Cardiac muscle cell (in vitro differentiated cells and primary cell): ENCODE measurements around the gene CD247. TPM values are rescaled to one million over a fixed set of nuclear protein-coding genes. Genes with fewer than 3 reads are reported as not detected.
A peak's percentile ranks its signal among the peaks of the same experiment; 100 is the strongest.
"Not testable (repeated sequence)": the region's sequence is repeated elsewhere in the genome, so short reads cannot be mapped to it uniquely, and the experiment has no call there.

ENCODE experiments used
- DNase-seq, 2 donors: peaks; one replicate each; pipeline versions ENCODE4 v3.0.0 to v3.0.0-alpha.2; 2010 to 2017; ENCODE audit warnings: low read depth in 1 of 2, low spot score in 1 of 2
- H3K27ac ChIP-seq: fragments of 200-600 bp; sonication (generic); 2 replicates; pipeline ENCODE4 v1.5.1; 2016
- H3K27me3 ChIP-seq: fragments of 200-600 bp; sonication (generic); 2 replicates; pipeline ENCODE4 v1.6.0; 2016; ENCODE audit warnings: control low read depth
- H3K36me3 ChIP-seq: fragments of 200-600 bp; sonication (generic); 2 replicates; pipeline ENCODE4 v1.5.1; 2016; ENCODE audit warnings: control low read depth
- H3K4me1 ChIP-seq: fragments of 200-600 bp; sonication (generic); 2 replicates; pipeline ENCODE4 v1.8.1; 2017; ENCODE audit warnings: low read depth, mild to moderate bottlenecking, mixed run types
- H3K4me3 ChIP-seq: fragments of 200-600 bp; sonication (generic); 2 replicates; pipeline ENCODE4 v1.5.1; 2016; ENCODE audit warnings: mild to moderate bottlenecking
- H3K9me3 ChIP-seq: fragments of 200-600 bp; sonication (generic); 2 replicates; pipeline ENCODE4 v1.5.1; 2017; ENCODE audit warnings: low read depth, mild to moderate bottlenecking, control low read depth
- CTCF ChIP-seq: IDR thresholded peaks from 2 replicates; pipeline ENCODE4 v1.5.1; 2012; ENCODE audit warnings: low read depth, mild to moderate bottlenecking, low read length
- polyA plus RNA-seq: library from polyadenylated mRNA; unstranded; fragments of >200 nt; fragmentation: Nextera tagmentation; extraction: Ambion mirVana; gene quantifications from 2 replicates; pipeline ENCODE4 v1.2.1, GENCODE V29; 2016
- total RNA-seq: library from RNA; depleted of rRNA; stranded (reverse); fragments of >200 nt; gene quantifications from 2 replicates; pipeline ENCODE4 v1.2.3, GENCODE V29; 2016

The CD247 gene
- total and polyA plus RNA-seq, 2 experiments from 2014 or later, result 0.80 TPM; not detected in 1

- peak; percentile 16 to 62 for DNase-seq
- no peaks in the 10 kb centered on the region for H3K9me3 ChIP-seq
- TF ChIP-seq CTCF, result no peak
Observed at GRCh38 chr1:167563579-167564246, 45.4 kb upstream of the CD247 start.

GRCh38 chr1:167562702-167563101 is 44.4 kb upstream of the CD247 start:
- no peak for TF ChIP-seq CTCF
- no peaks in the 10 kb centered on the region for H3K9me3 ChIP-seq
- no peak overlapping the region for H3K4me3 ChIP-seq

More at GRCh38 chr1:167563579-167564246, 45.4 kb upstream of the CD247 start:
- Histone ChIP-seq H3K27me3 (no peaks in the 10 kb centered on the region), H3K36me3 (no peaks in the 10 kb centered on the region), H3K27ac (no peak overlapping the region), H3K4me1 (peaks cover 13% of the 10 kb centered on the region), H3K4me3 (no peak overlapping the region)

GRCh38 chr1:167561753-167562152 is 43.4 kb upstream of the CD247 start:
- H3K27ac ChIP-seq, result no peak overlapping the region
- no peak overlapping the region for H3K4me3 ChIP-seq

More at GRCh38 chr1:167562702-167563101, 44.4 kb upstream of the CD247 start:
- peaks cover 13% of the 10 kb centered on the region for H3K4me1 ChIP-seq
- H3K27me3 ChIP-seq, result no peaks in the 10 kb centered on the region
- peak in 1 of 2 donors; percentile 63 for DNase-seq
- no peaks in the 10 kb centered on the region for H3K36me3 ChIP-seq
- H3K27ac ChIP-seq, result no peak overlapping the region

GRCh38 chr1:167555971-167556714 is 37.8 kb upstream of the CD247 start:
- Histone ChIP-seq H3K36me3 (no peaks in the 10 kb centered on the region), H3K27me3 (no peaks in the 10 kb centered on the region), H3K9me3 (no peaks in the 10 kb centered on the region), H3K4me3 (no peak overlapping the region), H3K27ac (no peak overlapping the region), H3K4me1 (peaks cover 15% of the 10 kb centered on the region)
- peak; percentile 89 for TF ChIP-seq CTCF
- peak; percentile 81 to 86 for DNase-seq

More at GRCh38 chr1:167561753-167562152, 43.4 kb upstream of the CD247 start:
- H3K36me3 ChIP-seq, result no peaks in the 10 kb centered on the region
- TF ChIP-seq CTCF, result no peak
- H3K4me1 ChIP-seq, result peaks cover 13% of the 10 kb centered on the region
- no peaks in the 10 kb centered on the region for H3K9me3 ChIP-seq
- DNase-seq, result no peak
- no peaks in the 10 kb centered on the region for H3K27me3 ChIP-seq

- H3K27me3 ChIP-seq, H3K36me3 ChIP-seq, H3K9me3 ChIP-seq, H3K27ac ChIP-seq, DNase-seq, H3K4me3 ChIP-seq: not testable (repeated sequence)
- peaks cover 25% of the 10 kb centered on the region for H3K4me1 ChIP-seq
Observed at GRCh38 chr1:167555072-167555471, 36.7 kb upstream of the CD247 start.
